Pancreas (tissue), 10 donors: ENCODE measurements around the gene PCDHGA6. TPM values are rescaled to one million over a fixed set of nuclear protein-coding genes. Genes with fewer than 3 reads are reported as not detected.
"Not testable (repeated sequence)": the region's sequence is repeated elsewhere in the genome, so short reads cannot be mapped to it uniquely, and the experiment has no call there.

ENCODE experiments used
- ATAC-seq, 4 donors: fragments of 200-7000 bp; cut with Tn5 transposase; one replicate each; pipeline versions ENCODE4 v1.8.0 to v1.9.1; 2020; ENCODE audit warnings: mild to moderate bottlenecking in 4 of 4, moderate library complexity in 4 of 4
- DNase-seq, 6 donors: peaks; one replicate each; pipeline ENCODE4 v3.0.0-alpha.2; 2020
- FAIRE-seq: peaks from 2 replicates; lab custom pipeline; 2012; peaks lifted over from hg19 to GRCh38; lab: Jason Lieb, UNC
- H3K27ac ChIP-seq, 4 donors: fragments of 200-600 bp; sonication (generic); 1 replicate in 3 of 4; 2 replicates in 1 of 4; pipeline versions ENCODE4 v1.5.0 to v1.8.0; 2020
- H3K27me3 ChIP-seq, 4 donors: fragments of 200-600 bp; one replicate each; pipeline ENCODE4 v1.8.0; 2021
- H3K36me3 ChIP-seq, 3 donors: fragments of 200-600 bp; sonication (generic) in 1 of 3; one replicate each; pipeline versions ENCODE4 v1.5.0 to v1.8.0; 2020 to 2021
- H3K4me1 ChIP-seq, 3 donors: fragments of 200-600 bp; one replicate each; pipeline ENCODE4 v1.8.0; 2021
- H3K4me3 ChIP-seq, 4 donors: fragments of 200-600 bp; sonication (generic) in 2 of 4; one replicate each; pipeline versions ENCODE4 v1.5.0 to v1.8.0; 2020 to 2021
- H3K9me3 ChIP-seq, 4 donors: fragments of 200-600 bp; one replicate each; pipeline ENCODE4 v1.8.0; 2021
- WGBS, 2 donors: extraction: QIAGEN DNeasy Blood & Tissue Kit; methylation state at CpG; one replicate each; pipeline ENCODE4 v1.1.7; 2013; 5-methylcytosine and 5-hydroxymethylcytosine counted together
- intact Hi-C, 3 donors: fragments of 100-400 bp; cut with DNase I; formaldehyde crosslinking; loops; one replicate each; pipeline versions ENCODE4 v1.11.1 to v1.14.2; 2022
- polyA plus RNA-seq, 2 donors: library from polyadenylated mRNA; stranded (reverse); fragments of 200-250 nt; gene quantifications; one replicate each; pipeline ENCODE4 v1.2.3, GENCODE V29; 2013
- total RNA-seq, 6 donors: library from RNA; stranded (reverse); fragmentation: NEBNext Ultra II Directional in 4 of 6; extraction: Animal tissue kit (Norgen Biotek cat#: 25700) in 4 of 6; gene quantifications; one replicate each; pipeline versions ENCODE4 v1.2.1 to v1.2.4, GENCODE V29; 2021 to 2023
- TF ChIP-seq, protein P1 (sequence below), 4 donors: fragments of 200-600 bp; sonication (generic) in 3 of 4; IDR thresholded peaks; one replicate each; pipeline versions ENCODE4 v1.5.0 to v1.8.0; 2021; ENCODE audit warnings: antibody characterized with exemption in 4 of 4
- donor health status: healthy with polysubstance abuse.
- donor health status: DM: no; HTN: no; CAD: no; lungs with moderate emphysema.
- donor health status: DM: no; HTN: no; CAD: no.
- donor health status: control.
- donor health status: control.
- donor health status: Bipolar disorder and iron deficiency.
- donor health status: DM: yes; HTN: yes; CAD: no.
- donor health status: DM: no; HTN: no; CAD: no.
- donor health status: DM: no; HTN: no; CAD: no.
- donor health status: DM: yes; HTN: yes; CAD: no.

Gene PCDHGA6
- total and polyA plus RNA-seq, 8 donors, result 1.1 to 3.1 (median 1.8) TPM

DNA sequence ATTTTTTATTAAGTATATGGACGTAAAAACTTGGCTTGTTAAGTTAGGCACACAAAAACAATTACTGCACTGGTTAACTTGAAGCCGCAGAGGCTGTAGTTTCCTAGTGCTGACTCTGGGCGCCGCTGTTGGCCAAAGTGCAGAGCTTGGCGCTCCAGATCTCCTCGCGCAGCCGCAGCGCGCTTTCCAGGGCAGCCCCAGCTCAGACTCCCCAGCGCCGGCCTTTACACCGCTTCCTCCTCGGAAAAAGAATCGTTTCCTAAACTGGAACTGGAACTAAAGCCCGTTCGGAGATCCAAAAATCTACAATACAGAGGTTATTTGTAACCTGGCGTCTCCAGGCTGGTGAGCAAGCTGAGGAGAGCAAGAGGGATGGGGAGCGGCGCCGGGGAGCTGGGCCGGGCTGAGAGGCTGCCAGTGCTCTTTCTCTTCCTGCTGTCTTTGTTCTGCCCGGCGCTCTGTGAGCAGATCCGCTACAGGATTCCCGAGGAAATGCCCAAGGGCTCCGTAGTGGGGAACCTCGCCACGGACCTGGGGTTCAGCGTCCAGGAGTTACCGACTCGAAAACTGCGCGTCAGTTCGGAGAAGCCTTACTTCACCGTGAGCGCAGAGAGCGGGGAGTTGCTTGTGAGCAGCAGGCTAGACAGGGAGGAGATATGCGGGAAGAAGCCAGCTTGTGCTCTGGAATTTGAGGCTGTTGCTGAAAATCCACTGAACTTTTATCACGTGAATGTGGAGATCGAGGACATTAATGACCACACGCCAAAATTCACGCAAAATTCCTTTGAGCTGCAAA is 24.3 kb downstream of the PCDHGA6 start, which contains the start of gene PCDHGB5:
TSS of gene PCDHGB5 (plus strand) at position 192 of the 796 bp plus-strand sequence. CDS start at position 373, 181 bp downstream.
- Histone ChIP-seq H3K4me3 (peak within 1 kb of the TSS in 2 of 4 donors; percentile 8 to 37), H3K9me3 (peaks cover 0 to 17% (median 2%) of the 10 kb centered on the region in 4 donors)
- H3K4me1 ChIP-seq, FAIRE-seq, H3K27me3 ChIP-seq, H3K36me3 ChIP-seq, H3K27ac ChIP-seq, intact Hi-C loops: not testable (repeated sequence)
- TF ChIP-seq, protein P1, sequence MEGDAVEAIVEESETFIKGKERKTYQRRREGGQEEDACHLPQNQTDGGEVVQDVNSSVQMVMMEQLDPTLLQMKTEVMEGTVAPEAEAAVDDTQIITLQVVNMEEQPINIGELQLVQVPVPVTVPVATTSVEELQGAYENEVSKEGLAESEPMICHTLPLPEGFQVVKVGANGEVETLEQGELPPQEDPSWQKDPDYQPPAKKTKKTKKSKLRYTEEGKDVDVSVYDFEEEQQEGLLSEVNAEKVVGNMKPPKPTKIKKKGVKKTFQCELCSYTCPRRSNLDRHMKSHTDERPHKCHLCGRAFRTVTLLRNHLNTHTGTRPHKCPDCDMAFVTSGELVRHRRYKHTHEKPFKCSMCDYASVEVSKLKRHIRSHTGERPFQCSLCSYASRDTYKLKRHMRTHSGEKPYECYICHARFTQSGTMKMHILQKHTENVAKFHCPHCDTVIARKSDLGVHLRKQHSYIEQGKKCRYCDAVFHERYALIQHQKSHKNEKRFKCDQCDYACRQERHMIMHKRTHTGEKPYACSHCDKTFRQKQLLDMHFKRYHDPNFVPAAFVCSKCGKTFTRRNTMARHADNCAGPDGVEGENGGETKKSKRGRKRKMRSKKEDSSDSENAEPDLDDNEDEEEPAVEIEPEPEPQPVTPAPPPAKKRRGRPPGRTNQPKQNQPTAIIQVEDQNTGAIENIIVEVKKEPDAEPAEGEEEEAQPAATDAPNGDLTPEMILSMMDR (IDR thresholded peaks at IDR 0.05), result peak in 3 of 4 donors; percentile 35 to 44 (median 41)
- peak in 4 of 6 donors; percentile 33 to 69 (median 45) for DNase-seq
- peak; percentile 94 to 100 (median 98) for ATAC-seq
- 1 to 5% methylated on average over 24 to 25 of the region's 43 CpGs for WGBS, 2 donors

DNA sequence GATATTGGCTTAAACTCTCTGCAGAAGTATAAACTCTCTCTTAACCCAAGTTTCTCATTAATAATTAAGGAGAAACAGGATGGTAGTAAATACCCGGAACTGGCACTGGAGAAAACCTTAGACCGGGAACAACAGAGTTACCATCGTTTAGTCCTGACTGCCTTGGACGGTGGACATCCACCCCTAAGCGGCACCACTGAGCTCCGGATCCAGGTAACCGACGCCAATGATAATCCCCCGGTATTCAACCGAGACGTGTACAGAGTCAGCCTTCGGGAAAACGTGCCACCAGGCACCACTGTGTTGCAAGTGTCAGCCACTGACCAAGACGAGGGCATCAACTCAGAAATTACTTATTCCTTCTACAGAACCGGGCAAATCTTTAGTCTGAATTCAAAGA is 24.9 kb downstream of the PCDHGA6 start:
- Histone ChIP-seq H3K4me3 (peak overlapping the region in 1 of 4 donors; percentile 13), H3K27me3 (no peaks in the 10 kb centered on the region), H3K4me1 (peaks cover 0 to 2% (median 0%) of the 10 kb centered on the region in 3 donors), H3K9me3 (peaks cover 0 to 10% (median 2%) of the 10 kb centered on the region in 4 donors), H3K27ac (no peak overlapping the region), H3K36me3 (no peaks in the 10 kb centered on the region)
- FAIRE-seq, result no peak
- intact Hi-C loops, result no loop called here
- no peak for ATAC-seq
- no peak for DNase-seq
- WGBS, 2 donors, result 18 to 22% methylated on average over 15 of the region's 15 CpGs
- TF ChIP-seq, protein P1 (IDR thresholded peaks at IDR 0.05), result no peak

DNA sequence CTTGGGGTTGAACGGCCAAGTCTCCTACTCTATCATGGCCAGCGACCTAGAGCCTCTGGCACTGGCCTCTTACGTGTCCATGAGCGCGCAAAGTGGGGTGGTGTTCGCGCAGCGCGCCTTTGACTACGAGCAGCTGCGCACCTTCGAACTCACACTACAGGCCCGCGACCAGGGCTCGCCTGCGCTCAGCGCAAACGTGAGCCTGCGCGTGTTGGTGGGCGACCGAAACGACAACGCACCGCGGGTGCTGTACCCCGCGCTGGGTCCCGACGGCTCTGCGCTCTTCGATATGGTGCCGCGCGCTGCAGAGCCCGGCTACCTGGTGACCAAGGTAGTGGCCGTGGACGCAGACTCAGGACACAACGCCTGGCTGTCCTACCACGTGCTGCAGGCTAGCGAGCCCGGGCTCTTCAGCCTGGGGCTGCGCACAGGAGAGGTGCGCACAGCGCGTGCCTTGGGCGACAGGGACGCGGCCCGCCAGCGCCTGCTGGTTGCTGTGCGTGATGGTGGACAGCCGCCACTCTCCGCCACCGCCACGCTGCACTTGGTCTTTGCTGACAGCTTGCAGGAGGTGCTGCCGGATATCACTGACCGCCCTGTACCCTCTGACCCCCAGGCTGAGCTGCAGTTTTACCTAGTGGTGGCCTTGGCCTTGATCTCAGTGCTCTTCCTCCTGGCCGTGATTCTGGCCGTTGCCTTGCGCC is 26.0 kb downstream of the PCDHGA6 start:
- Histone ChIP-seq H3K27me3 (no peaks in the 10 kb centered on the region), H3K4me1 (peaks cover 0 to 2% (median 0%) of the 10 kb centered on the region in 3 donors), H3K4me3 (no peak overlapping the region), H3K9me3 (peaks cover 0 to 6% (median 2%) of the 10 kb centered on the region in 4 donors), H3K36me3 (no peaks in the 10 kb centered on the region), H3K27ac (no peak overlapping the region)
- no peak for FAIRE-seq
- peak in 1 of 6 donors; percentile 32 for DNase-seq
- intact Hi-C loops, result loop anchor here in 1 of 3 donors (10.0 kb wide), 1 partner anchor 155 kb away; no protein-coding TSS in a partner anchor
- TF ChIP-seq, protein P1 (IDR thresholded peaks at IDR 0.05), result no peak
- ATAC-seq, result no peak
- WGBS, 2 donors, result 20 to 21% methylated on average over 53 to 61 of the region's 61 CpGs

DNA sequence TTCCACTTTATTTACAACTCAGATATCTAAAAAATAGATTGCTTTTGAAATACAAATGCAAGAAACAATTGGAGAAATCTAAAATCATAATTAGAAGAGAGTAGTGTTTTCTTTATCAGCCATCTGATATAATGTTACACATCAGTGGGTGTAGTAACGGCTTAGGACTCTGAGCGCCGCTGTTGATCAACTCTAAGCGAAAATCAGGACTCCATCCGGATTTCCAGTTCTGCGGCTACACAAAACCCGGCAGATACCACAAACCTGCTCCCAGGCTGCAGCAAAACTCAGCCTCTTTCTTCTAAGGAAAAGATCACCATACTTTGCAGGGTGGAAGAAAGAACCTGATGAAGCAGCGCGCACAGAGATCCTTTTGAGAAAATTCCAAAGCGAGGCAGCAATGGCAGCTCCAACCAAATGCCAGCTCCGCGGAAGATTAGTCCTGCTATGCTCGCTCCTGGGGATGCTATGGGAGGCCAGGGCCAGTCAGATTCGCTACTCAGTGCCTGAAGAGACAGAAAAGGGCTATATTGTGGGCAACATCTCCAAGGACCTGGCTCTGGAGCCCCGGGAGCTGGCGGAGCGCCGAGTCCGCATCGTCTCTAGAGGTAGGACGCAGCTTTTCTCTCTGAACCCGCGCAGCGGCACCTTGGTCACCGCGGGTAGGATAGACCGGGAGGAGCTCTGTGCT is 29.0 kb downstream of the PCDHGA6 start, which contains the start of gene PCDHGA9:
TSS of gene PCDHGA9 (plus strand) at position 226 of the 691 bp plus-strand sequence. CDS start at position 401, 175 bp downstream.
- no peak within 1 kb of the TSS for H3K27ac ChIP-seq
- DNase-seq (peak in 1 of 6 donors; percentile 36), ATAC-seq (peak in 2 of 4 donors; percentile 29 to 45), FAIRE-seq (no peak)
- H3K4me3 ChIP-seq, result peak within 1 kb of the TSS in 1 of 4 donors; percentile 18
- H3K4me1 ChIP-seq, result peaks cover 0 to 2% (median 0%) of the 10 kb centered on the region in 3 donors
- intact Hi-C loops, result loop anchor here in 1 of 3 donors (10.0 kb wide), 1 partner anchor 152 kb away; no protein-coding TSS in a partner anchor
- TF ChIP-seq, protein P1 (IDR thresholded peaks at IDR 0.05), result no peak
- peaks cover 0 to 6% (median 2%) of the 10 kb centered on the region in 4 donors for H3K9me3 ChIP-seq
- no peaks in the 10 kb centered on the region for H3K27me3 ChIP-seq
- WGBS, 2 donors, result 18 to 25% methylated on average over 27 of the region's 27 CpGs
- no peaks in the 10 kb centered on the region for H3K36me3 ChIP-seq
